Measurements from ENCODE around the gene YAF2. TPM values are rescaled to one million over a fixed set of nuclear protein-coding genes. Genes with fewer than 3 reads are reported as not detected.

The YAF2 gene
- total RNA-seq, 1 donor from 2014 or later, result 30.5 TPM

DNA sequence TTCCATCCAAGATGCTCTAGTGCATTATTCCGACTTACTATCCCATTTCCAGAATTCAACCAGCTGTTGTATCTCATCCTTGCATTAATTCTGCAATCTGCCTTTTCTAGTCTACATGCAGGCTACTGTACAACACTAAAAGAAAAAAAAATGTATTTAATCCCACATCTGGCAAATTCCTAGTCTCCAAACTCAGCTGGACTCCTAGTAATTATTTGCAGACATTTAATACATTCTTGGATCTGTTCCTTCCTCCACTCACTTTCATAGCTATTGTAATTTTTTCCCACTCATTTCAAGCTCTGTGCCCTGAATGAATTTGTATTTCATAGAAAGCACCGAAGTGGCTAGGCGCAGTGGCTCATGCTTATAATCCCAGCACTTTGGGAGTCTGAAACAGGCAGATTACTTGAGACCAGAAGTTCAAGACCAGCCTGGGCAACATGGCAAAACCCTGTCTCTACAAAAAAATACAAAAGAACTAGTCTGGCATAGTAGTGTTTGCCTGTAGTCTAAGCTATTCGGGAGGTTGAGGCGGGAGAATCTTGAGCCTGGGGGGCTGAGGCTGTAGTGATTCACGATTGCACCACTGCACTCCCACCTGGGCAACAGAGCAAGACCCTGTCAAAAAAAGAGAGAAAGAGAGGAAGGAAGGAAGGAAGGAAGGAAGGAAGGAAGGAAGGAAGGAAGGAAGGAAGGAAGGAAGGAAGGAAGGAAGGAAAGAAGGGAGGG is 39.5 kb upstream of the YAF2 start:
- Mint-ChIP-seq H3K36me3 (ENCODE audit: insufficient read depth) (peaks cover 1% of the 10 kb centered on the region), H3K27me3 (peaks cover 28% of the 10 kb centered on the region), H3K4me3 (ENCODE audit: low read depth) (no peak overlapping the region), H3K27ac (no peak overlapping the region), H3K9me3 (ENCODE audit: low read depth) (peaks cover 4% of the 10 kb centered on the region), H3K4me1 (ENCODE audit: low read depth) (peaks cover 11% of the 10 kb centered on the region)
- TF ChIP-seq, protein P1, sequence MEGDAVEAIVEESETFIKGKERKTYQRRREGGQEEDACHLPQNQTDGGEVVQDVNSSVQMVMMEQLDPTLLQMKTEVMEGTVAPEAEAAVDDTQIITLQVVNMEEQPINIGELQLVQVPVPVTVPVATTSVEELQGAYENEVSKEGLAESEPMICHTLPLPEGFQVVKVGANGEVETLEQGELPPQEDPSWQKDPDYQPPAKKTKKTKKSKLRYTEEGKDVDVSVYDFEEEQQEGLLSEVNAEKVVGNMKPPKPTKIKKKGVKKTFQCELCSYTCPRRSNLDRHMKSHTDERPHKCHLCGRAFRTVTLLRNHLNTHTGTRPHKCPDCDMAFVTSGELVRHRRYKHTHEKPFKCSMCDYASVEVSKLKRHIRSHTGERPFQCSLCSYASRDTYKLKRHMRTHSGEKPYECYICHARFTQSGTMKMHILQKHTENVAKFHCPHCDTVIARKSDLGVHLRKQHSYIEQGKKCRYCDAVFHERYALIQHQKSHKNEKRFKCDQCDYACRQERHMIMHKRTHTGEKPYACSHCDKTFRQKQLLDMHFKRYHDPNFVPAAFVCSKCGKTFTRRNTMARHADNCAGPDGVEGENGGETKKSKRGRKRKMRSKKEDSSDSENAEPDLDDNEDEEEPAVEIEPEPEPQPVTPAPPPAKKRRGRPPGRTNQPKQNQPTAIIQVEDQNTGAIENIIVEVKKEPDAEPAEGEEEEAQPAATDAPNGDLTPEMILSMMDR (IDR thresholded peaks at IDR 0.05; ENCODE audit: unreplicated experiment), result no peak
- no peak for DNase-seq (ENCODE audit: low spot score, unreplicated experiment)

DNA sequence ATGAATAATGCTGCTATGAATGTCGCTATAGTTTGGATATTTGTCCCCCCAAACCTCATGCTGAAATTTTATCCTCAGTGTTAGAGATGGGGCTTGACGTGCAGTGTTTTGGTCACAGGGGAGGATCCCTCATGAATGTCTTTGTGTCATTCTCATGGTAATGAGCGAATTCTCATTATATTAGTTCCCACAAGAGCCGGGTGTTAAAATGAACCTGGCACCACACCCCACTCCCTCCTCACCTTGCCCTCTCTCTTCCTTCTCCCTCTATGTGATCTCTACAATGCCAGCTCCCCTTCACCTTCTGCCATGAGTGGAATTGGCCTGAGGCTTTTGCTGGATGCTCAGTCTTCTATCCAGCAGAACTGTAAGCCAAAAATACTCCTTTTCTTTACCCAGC is 37.5 kb upstream of the YAF2 start:
- H3K27me3 Mint-ChIP-seq, result peaks cover 33% of the 10 kb centered on the region
- TF ChIP-seq, protein P1 (IDR thresholded peaks at IDR 0.05; ENCODE audit: unreplicated experiment), result no peak
- peak overlapping the region; percentile 9 for H3K27ac Mint-ChIP-seq

GRCh38 chr12:42273706-42274105 is 35.7 kb upstream of the YAF2 start:
- TF ChIP-seq, protein P1 (IDR thresholded peaks at IDR 0.05; ENCODE audit: unreplicated experiment), result no peak
- H3K36me3 Mint-ChIP-seq (ENCODE audit: insufficient read depth), result peaks cover 1% of the 10 kb centered on the region
- no peak overlapping the region for H3K27ac Mint-ChIP-seq
- no peaks in the 10 kb centered on the region for H3K4me1 Mint-ChIP-seq (ENCODE audit: low read depth)
- peaks cover 5% of the 10 kb centered on the region for H3K9me3 Mint-ChIP-seq (ENCODE audit: low read depth)
- DNase-seq (ENCODE audit: low spot score, unreplicated experiment), result no peak
- H3K27me3 Mint-ChIP-seq, result peaks cover 30% of the 10 kb centered on the region
- H3K4me3 Mint-ChIP-seq (ENCODE audit: low read depth), result no peak overlapping the region

More for the DNA sequence above, 37.5 kb upstream of the YAF2 start:
- no peaks in the 10 kb centered on the region for H3K4me1 Mint-ChIP-seq (ENCODE audit: low read depth)
- peaks cover 5% of the 10 kb centered on the region for H3K9me3 Mint-ChIP-seq (ENCODE audit: low read depth)
- peaks cover 1% of the 10 kb centered on the region for H3K36me3 Mint-ChIP-seq (ENCODE audit: insufficient read depth)
- no peak for DNase-seq (ENCODE audit: low spot score, unreplicated experiment)
- H3K4me3 Mint-ChIP-seq (ENCODE audit: low read depth), result no peak overlapping the region

- DNase-seq (ENCODE audit: low spot score, unreplicated experiment), result no peak
- Mint-ChIP-seq H3K4me3 (ENCODE audit: low read depth) (no peak overlapping the region), H3K27ac (no peak overlapping the region), H3K27me3 (peaks cover 8% of the 10 kb centered on the region), H3K36me3 (ENCODE audit: insufficient read depth) (peaks cover 1% of the 10 kb centered on the region), H3K4me1 (ENCODE audit: low read depth) (no peaks in the 10 kb centered on the region), H3K9me3 (ENCODE audit: low read depth) (peaks cover 5% of the 10 kb centered on the region)
- TF ChIP-seq, protein P1 (IDR thresholded peaks at IDR 0.05; ENCODE audit: unreplicated experiment), result no peak
Observed at GRCh38 chr12:42270596-42270995, 32.5 kb upstream of the YAF2 start.

DNA sequence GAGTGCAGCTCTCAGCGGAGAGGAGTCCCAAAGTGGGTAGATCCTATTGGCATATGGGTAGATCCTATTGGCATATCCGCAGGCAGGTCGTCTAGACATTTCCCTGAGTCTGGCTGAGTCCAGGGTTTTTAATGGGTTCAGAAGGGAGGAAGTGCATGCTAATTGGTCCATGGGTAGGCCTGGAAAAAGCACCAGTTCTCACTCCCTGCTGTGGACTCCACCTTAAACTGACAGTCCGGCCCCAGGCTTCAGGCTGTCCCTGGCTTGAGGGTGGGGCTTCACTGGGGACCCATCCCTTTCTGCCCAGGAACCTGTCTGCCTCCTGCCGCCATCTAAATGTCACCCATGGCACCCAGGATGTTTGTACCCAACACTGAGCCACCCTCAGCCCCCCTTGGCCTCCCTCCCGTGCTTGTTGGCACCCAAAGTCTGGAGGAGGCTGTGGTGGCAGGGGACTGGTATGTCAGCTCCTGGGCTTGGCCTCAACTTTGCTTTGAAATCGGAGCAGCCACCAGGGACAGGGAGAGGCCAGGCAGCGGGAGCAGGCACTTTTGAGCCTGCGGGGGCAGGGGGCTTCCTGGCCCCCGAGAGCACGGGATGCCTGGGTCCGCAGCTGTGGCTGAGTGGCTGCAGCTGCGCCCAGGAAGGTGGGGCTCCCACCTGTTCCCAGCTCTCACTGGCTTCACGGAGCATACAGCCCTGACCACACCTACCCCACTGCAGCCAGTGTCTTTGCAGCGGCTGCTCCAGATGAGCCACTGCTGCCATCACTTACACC is 29.6 kb upstream of the YAF2 start:
- TF ChIP-seq, protein P1 (IDR thresholded peaks at IDR 0.05; ENCODE audit: unreplicated experiment), result no peak
- Mint-ChIP-seq H3K9me3 (ENCODE audit: low read depth) (peaks cover 2% of the 10 kb centered on the region), H3K27me3 (peaks cover 5% of the 10 kb centered on the region), H3K4me1 (ENCODE audit: low read depth) (no peaks in the 10 kb centered on the region), H3K36me3 (ENCODE audit: insufficient read depth) (peaks cover under 1% of the 10 kb centered on the region), H3K4me3 (ENCODE audit: low read depth) (no peak overlapping the region), H3K27ac (no peak overlapping the region)
- DNase-seq (ENCODE audit: low spot score, unreplicated experiment), result no peak

Data from progenitor cell of endocrine pancreas (in vitro differentiated cells).